Activated T-helper 1 cell treated with anti-CD3 and anti-CD28 coated beads, Interleukin-12 subunit alpha, Interleukin-12 subunit beta, Interleukin-2, Interleukin-4 antibody, amounts not matched to agents 30 ng/mL and 10 ng/mL and 1 ng/mL, durations not matched to agents 14 hours and 24 hours and 36 hours (primary cell): Measurements from ENCODE around the gene UROD. TPM values are rescaled to one million over a fixed set of nuclear protein-coding genes. Genes with fewer than 3 reads are reported as not detected.
"Not testable (repeated sequence)": the region's sequence is repeated elsewhere in the genome, so short reads cannot be mapped to it uniquely, and the experiment has no call there.

Source experiments
- DNase-seq: peaks from one replicate; pipeline ENCODE4 v3.0.0; 2021; ENCODE audit warnings: low spot score
- H3K27ac Mint-ChIP-seq: one replicate; pipeline ENCODE4 v1.8.0; 2021; ENCODE audit warnings: mild to moderate bottlenecking, mixed read lengths
- H3K27me3 Mint-ChIP-seq: one replicate; pipeline ENCODE4 v1.8.0; 2022; ENCODE audit warnings: mild to moderate bottlenecking, moderate library complexity, mixed read lengths; ENCODE audit not compliant: insufficient read depth
- H3K36me3 Mint-ChIP-seq: one replicate; pipeline ENCODE4 v1.8.0; 2021; ENCODE audit warnings: low read depth, mixed read lengths
- H3K4me1 Mint-ChIP-seq: one replicate; pipeline ENCODE4 v1.8.0; 2021; ENCODE audit warnings: low read depth, mixed read lengths
- H3K4me3 Mint-ChIP-seq: one replicate; pipeline ENCODE4 v1.8.0; 2021; ENCODE audit warnings: mild to moderate bottlenecking, moderate library complexity, mixed read lengths
- H3K9me3 Mint-ChIP-seq: one replicate; pipeline ENCODE4 v1.8.0; 2021; ENCODE audit warnings: mixed read lengths
- intact Hi-C: fragments of 100-400 bp; cut with micrococcal nuclease; formaldehyde crosslinking; loops from one replicate; pipeline ENCODE4 v1.15.1; 2024
- total RNA-seq: library from RNA; stranded (reverse); gene quantifications from 2 replicates; pipeline ENCODE4 v1.2.3, GENCODE V29; 2022

The UROD gene
- total RNA-seq, 1 donor from 2014 or later: 81.9 TPM

- peaks cover 21% of the 10 kb centered on the region for H3K36me3 Mint-ChIP-seq
- no peak for DNase-seq
- peak overlapping the region; percentile 1 for H3K27ac Mint-ChIP-seq
- H3K4me3 Mint-ChIP-seq: no peak overlapping the region
- H3K27me3 Mint-ChIP-seq: no peaks in the 10 kb centered on the region
- no peaks in the 10 kb centered on the region for H3K9me3 Mint-ChIP-seq
- intact Hi-C loops: no loop called here
- H3K4me1 Mint-ChIP-seq: peaks cover 11% of the 10 kb centered on the region
Observed at GRCh38 chr1:45001011-45001481, 11.0 kb upstream of the UROD start.

DNA sequence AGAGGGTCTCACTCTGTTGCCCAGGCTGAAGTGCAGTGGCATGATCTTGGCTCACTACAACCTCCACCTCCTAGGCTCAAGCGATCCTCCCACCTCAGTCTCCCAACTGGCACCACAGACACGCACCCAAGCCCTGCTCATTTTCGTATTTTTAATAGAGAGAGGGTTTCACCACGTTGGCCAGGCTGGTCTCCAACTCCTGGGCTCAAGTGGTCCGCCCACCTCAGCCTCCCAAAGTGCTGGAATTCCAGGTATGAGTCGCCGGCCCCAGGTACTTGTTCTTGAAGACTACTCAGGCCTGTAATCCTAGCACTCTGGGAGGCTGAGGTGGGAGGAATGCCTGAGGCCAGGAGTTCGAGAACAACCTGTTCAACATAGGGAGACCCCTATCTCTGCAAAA lies 10.5 kb upstream of the UROD start:
- H3K9me3 Mint-ChIP-seq, intact Hi-C loops, H3K27ac Mint-ChIP-seq, H3K27me3 Mint-ChIP-seq, H3K4me3 Mint-ChIP-seq, DNase-seq: not testable (repeated sequence)
- Mint-ChIP-seq H3K36me3 (peaks cover 21% of the 10 kb centered on the region), H3K4me1 (peaks cover 11% of the 10 kb centered on the region)

GRCh38 chr1:45002650-45003645 lies 9.1 kb upstream of the UROD start:
- no peak overlapping the region for H3K4me3 Mint-ChIP-seq
- intact Hi-C loops: no loop called here
- H3K9me3 Mint-ChIP-seq: no peaks in the 10 kb centered on the region
- H3K27me3 Mint-ChIP-seq: no peaks in the 10 kb centered on the region
- H3K27ac Mint-ChIP-seq: peak overlapping the region; percentile 7
- H3K36me3 Mint-ChIP-seq: peaks cover 25% of the 10 kb centered on the region
- peaks cover 11% of the 10 kb centered on the region for H3K4me1 Mint-ChIP-seq
- no peak for DNase-seq

DNA sequence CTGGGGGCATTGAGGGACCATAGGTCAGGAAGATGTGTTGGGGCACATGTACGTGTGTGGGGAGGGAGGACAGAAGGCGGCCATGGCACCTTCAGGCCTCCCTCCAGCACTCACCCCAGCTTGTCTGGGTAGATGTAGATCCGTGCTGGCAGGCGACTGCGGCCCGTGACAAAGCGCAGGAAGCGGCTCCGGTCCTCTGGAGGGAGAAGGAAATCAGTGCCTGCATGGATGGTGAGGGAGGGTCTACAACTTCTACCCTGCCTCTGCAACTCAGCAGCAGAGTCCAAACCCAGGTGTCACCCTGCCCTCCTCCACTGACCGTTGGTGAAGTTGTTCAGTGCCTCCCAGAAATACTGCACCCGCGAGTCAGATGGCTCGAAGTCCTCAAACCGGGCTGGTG lies 8.3 kb upstream of the UROD start:
- peaks cover 28% of the 10 kb centered on the region for H3K36me3 Mint-ChIP-seq
- H3K9me3 Mint-ChIP-seq: no peaks in the 10 kb centered on the region
- H3K4me3 Mint-ChIP-seq: no peak overlapping the region
- intact Hi-C loops: no loop called here
- peaks cover 11% of the 10 kb centered on the region for H3K4me1 Mint-ChIP-seq
- H3K27ac Mint-ChIP-seq: no peak overlapping the region
- no peak for DNase-seq
- no peaks in the 10 kb centered on the region for H3K27me3 Mint-ChIP-seq

DNA sequence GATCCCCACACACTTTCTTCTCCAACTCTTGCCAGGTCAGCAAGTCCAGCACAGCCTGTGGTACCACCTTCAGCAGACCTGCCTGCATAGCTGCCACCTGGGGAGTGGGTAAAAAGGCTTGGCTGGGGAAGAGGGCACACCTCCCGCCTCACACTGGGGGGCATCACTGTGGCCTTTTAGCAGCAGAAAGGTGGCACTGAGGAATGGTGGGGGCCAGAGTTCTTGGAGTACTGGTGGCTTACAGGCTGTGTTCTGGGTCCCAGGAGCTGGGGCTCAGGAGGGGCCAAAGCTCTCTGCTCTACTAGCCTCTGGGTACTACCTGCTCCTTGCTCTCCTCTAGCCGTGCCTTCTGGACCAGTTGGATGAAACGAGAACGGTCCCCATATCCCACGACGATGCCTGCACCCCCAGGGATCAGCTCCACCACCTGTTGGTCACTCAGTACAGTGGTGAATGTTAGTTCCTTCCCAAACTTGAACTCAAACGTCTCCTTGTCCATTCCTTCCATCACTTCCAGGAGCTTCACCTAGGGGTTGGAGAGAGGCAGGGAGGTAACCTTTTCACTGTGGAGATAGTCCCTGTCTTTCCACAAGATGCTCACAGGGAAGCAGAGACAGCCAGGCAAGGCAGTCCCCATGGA lies 7.7 kb upstream of the UROD start:
- no peak for DNase-seq
- no peaks in the 10 kb centered on the region for H3K9me3 Mint-ChIP-seq
- intact Hi-C loops: no loop called here
- H3K27me3 Mint-ChIP-seq: no peaks in the 10 kb centered on the region
- no peak overlapping the region for H3K4me3 Mint-ChIP-seq
- H3K4me1 Mint-ChIP-seq: peaks cover 18% of the 10 kb centered on the region
- H3K27ac Mint-ChIP-seq: no peak overlapping the region
- peaks cover 34% of the 10 kb centered on the region for H3K36me3 Mint-ChIP-seq

- intact Hi-C loops: no loop called here
- H3K36me3 Mint-ChIP-seq: peaks cover 33% of the 10 kb centered on the region
- H3K4me3 Mint-ChIP-seq: no peak overlapping the region
- DNase-seq: no peak
- no peaks in the 10 kb centered on the region for H3K9me3 Mint-ChIP-seq
- no peak overlapping the region for H3K27ac Mint-ChIP-seq
- no peaks in the 10 kb centered on the region for H3K27me3 Mint-ChIP-seq
- peaks cover 20% of the 10 kb centered on the region for H3K4me1 Mint-ChIP-seq
Observed at GRCh38 chr1:45005761-45006160, 6.3 kb upstream of the UROD start.

DNA sequence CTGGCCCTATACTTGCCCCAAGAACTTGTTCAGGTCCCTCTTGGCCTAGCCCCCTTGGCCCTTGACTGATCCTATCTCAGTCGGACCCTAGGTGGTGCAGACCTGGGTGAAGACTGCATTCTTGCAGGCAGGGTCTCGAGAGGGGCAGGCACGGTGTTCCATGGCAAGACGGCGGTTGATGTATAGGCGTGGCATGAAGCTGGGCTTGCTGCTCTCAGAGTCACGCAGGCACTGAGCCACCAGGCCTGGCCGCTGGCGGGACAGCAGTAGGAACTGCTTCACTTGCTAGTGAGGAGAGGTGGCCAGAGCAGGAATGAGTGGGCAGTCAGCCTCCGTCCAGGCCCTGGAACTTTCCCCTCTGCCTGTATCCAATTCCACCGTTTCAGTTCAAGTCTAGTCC lies 4.7 kb upstream of the UROD start:
- H3K27ac Mint-ChIP-seq: no peak overlapping the region
- H3K4me3 Mint-ChIP-seq: no peak overlapping the region
- peaks cover 27% of the 10 kb centered on the region for H3K4me1 Mint-ChIP-seq
- intact Hi-C loops: no loop called here
- no peaks in the 10 kb centered on the region for H3K27me3 Mint-ChIP-seq
- no peak for DNase-seq
- H3K36me3 Mint-ChIP-seq: peaks cover 32% of the 10 kb centered on the region
- no peaks in the 10 kb centered on the region for H3K9me3 Mint-ChIP-seq

GRCh38 chr1:45008076-45008475 lies 4.0 kb upstream of the UROD start:
- intact Hi-C loops: no loop called here
- H3K27ac Mint-ChIP-seq: no peak overlapping the region
- H3K27me3 Mint-ChIP-seq: no peaks in the 10 kb centered on the region
- peaks cover 34% of the 10 kb centered on the region for H3K4me1 Mint-ChIP-seq
- no peaks in the 10 kb centered on the region for H3K9me3 Mint-ChIP-seq
- H3K4me3 Mint-ChIP-seq: no peak overlapping the region
- no peak for DNase-seq
- H3K36me3 Mint-ChIP-seq: peaks cover 26% of the 10 kb centered on the region

GRCh38 chr1:45008516-45008915 lies 3.5 kb upstream of the UROD start:
- Mint-ChIP-seq H3K27me3 (no peaks in the 10 kb centered on the region), H3K27ac (no peak overlapping the region), H3K4me1 (peaks cover 38% of the 10 kb centered on the region), H3K4me3 (peak overlapping the region; percentile 8), H3K36me3 (peaks cover 22% of the 10 kb centered on the region), H3K9me3 (no peaks in the 10 kb centered on the region)
- DNase-seq: no peak
- intact Hi-C loops: no loop called here

GRCh38 chr1:45009296-45009865 lies 2.7 kb upstream of the UROD start:
- DNase-seq: no peak
- H3K27me3 Mint-ChIP-seq: no peaks in the 10 kb centered on the region
- H3K36me3 Mint-ChIP-seq: peaks cover 24% of the 10 kb centered on the region
- no peaks in the 10 kb centered on the region for H3K9me3 Mint-ChIP-seq
- H3K4me1 Mint-ChIP-seq: peaks cover 47% of the 10 kb centered on the region
- H3K27ac Mint-ChIP-seq: no peak overlapping the region
- peak overlapping the region; percentile 89 for H3K4me3 Mint-ChIP-seq
- intact Hi-C loops: no loop called here

DNA sequence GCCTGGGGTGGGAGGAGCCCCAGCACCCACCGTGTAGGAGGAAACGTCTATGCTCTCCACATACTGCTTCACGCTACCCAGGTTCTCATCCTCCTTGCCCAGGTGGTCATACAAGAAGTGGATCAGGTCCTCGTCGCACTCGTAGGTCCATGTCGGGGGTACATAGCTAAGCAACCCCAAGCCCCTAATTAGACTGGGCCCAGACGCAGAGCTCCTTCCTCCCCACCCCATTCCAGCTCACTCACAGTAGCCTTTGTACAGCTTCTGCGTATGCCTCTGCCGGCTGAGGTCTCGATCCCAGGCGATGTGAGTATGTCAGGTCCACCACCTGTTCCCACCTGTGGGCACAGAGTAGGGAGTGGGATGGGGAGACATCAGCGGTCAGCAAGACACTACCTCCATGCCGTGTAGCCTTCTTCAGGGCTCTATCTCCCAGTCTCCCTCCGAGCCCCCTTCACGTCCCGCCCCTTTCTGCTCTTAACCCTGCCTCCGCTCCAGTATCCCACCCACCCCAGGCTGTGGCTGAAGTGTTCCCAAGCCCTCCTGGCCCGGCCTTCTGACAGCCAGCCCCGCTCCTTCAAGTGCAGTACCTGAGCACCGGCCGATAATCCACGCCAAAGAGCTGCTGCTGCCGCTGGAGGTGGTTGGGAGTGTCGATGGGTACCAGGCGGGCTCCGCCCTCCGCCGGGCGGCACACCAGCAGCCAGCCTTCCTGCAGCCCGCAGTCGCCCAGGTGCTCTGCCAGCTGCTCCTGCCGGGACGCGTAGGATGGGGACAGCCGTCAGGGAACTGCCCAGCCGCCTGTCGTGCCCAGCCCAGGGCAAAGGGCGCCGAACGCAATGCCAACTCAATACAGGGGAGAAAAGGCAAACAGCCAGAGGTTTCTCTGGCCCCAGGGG lies 1.8 kb upstream of the UROD start:
- intact Hi-C loops: loop anchor here (5.0 kb wide), 4 partner anchors 653 to 1237 kb away; partner anchors contain the start of genes ERI3, IPP, RAD54L and SLC6A9
- Mint-ChIP-seq H3K4me3 (peak overlapping the region; percentile 89), H3K27me3 (no peaks in the 10 kb centered on the region), H3K27ac (peak overlapping the region; percentile 72), H3K9me3 (no peaks in the 10 kb centered on the region), H3K4me1 (peaks cover 54% of the 10 kb centered on the region), H3K36me3 (peaks cover 20% of the 10 kb centered on the region)
- peak; percentile 15 for DNase-seq
